Measurements from ENCODE around the gene SLC52A1. TPM values are rescaled to one million over a fixed set of nuclear protein-coding genes. Genes with fewer than 3 reads are reported as not detected.
"Not testable (repeated sequence)": the region's sequence is repeated elsewhere in the genome, so short reads cannot be mapped to it uniquely, and the experiment has no call there.

SLC52A1 gene
- polyA plus RNA-seq, 3 donors: not detected

GRCh38 chr17:5031365-5032082 is 3.7 kb downstream of the SLC52A1 start:
- peak overlapping the region; percentile 51 for H3K9ac ChIP-seq (ENCODE audit: insufficient read depth, low read length, poor library complexity, severe bottlenecking)
- peaks cover 21 to 26% of the 10 kb centered on the region in 2 donors for H3K4me1 ChIP-seq (ENCODE audit: control insufficient read depth in 1 of 2, insufficient read depth in 2 of 2, low read length in 2 of 2)
- H3K27ac ChIP-seq (ENCODE audit: low read depth in 1 of 2, low read length in 2 of 2): peak overlapping the region; percentile 71 to 87
- H3K36me3 ChIP-seq (replicated peaks in 1 of 2; ENCODE audit: control insufficient read depth in 1 of 2, insufficient read depth in 2 of 2, low read length in 2 of 2): no peaks in the 10 kb centered on the region
- peak overlapping the region; percentile 68 for H3K4me2 ChIP-seq (replicated peaks; ENCODE audit: extremely low read depth, low read length, poor library complexity, severe bottlenecking)
- no peaks in the 10 kb centered on the region for H4K20me1 ChIP-seq (ENCODE audit: insufficient read depth, low read length)
- Mint-ChIP-seq H3K27me3 (ENCODE audit: low read depth in 3 of 3) (peaks cover 13 to 31% (median 23%) of the 10 kb centered on the region in 3 donors), H3K9me3 (peaks cover 0 to 3% (median 0%) of the 10 kb centered on the region in 7 donors), H3K36me3 (no peaks in the 10 kb centered on the region), H3K4me1 (peaks cover 30% of the 10 kb centered on the region), H3K27ac (peak overlapping the region; percentile 92 to 98 (median 94)), H3K4me3 (peak overlapping the region; percentile 73 to 85)
- peaks cover 2 to 17% of the 10 kb centered on the region in 2 donors for H3K27me3 ChIP-seq (ENCODE audit: control insufficient read depth in 2 of 2, insufficient read depth in 2 of 2, low read length in 2 of 2)
- 2% methylated on average over 22 of the region's 48 CpGs for WGBS (ENCODE audit: insufficient coverage)
- intact Hi-C loops (cut with micrococcal nuclease): loop anchor here in 1 of 2 donors (2.0 to 5.0 kb wide), 2 partner anchors 31 to 34 kb away; partner anchors contain the start of genes INCA1 and KIF1C
- peak overlapping the region; percentile 71 for H2AFZ ChIP-seq (ENCODE audit: insufficient read depth, low read depth, low read length, poor library complexity, severe bottlenecking)
- no peaks in the 10 kb centered on the region for H3K9me3 ChIP-seq (replicated peaks in 1 of 2; ENCODE audit: control insufficient read depth in 1 of 2, insufficient read depth in 1 of 2, low read length in 2 of 2)
- peak; percentile 87 to 92 (median 88) for DNase-seq
- H3K79me2 ChIP-seq (ENCODE audit: insufficient read depth, low read length): no peaks in the 10 kb centered on the region
- TF ChIP-seq, protein P1, sequence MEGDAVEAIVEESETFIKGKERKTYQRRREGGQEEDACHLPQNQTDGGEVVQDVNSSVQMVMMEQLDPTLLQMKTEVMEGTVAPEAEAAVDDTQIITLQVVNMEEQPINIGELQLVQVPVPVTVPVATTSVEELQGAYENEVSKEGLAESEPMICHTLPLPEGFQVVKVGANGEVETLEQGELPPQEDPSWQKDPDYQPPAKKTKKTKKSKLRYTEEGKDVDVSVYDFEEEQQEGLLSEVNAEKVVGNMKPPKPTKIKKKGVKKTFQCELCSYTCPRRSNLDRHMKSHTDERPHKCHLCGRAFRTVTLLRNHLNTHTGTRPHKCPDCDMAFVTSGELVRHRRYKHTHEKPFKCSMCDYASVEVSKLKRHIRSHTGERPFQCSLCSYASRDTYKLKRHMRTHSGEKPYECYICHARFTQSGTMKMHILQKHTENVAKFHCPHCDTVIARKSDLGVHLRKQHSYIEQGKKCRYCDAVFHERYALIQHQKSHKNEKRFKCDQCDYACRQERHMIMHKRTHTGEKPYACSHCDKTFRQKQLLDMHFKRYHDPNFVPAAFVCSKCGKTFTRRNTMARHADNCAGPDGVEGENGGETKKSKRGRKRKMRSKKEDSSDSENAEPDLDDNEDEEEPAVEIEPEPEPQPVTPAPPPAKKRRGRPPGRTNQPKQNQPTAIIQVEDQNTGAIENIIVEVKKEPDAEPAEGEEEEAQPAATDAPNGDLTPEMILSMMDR (IDR thresholded peaks at IDR 0.05): peak; percentile 75
- peak overlapping the region in 2 of 3 experiments; percentile 27 to 64 for H3K4me3 ChIP-seq (replicated peaks in 1 of 3; ENCODE audit: low read depth in 2 of 3, low read length in 3 of 3)

DNA sequence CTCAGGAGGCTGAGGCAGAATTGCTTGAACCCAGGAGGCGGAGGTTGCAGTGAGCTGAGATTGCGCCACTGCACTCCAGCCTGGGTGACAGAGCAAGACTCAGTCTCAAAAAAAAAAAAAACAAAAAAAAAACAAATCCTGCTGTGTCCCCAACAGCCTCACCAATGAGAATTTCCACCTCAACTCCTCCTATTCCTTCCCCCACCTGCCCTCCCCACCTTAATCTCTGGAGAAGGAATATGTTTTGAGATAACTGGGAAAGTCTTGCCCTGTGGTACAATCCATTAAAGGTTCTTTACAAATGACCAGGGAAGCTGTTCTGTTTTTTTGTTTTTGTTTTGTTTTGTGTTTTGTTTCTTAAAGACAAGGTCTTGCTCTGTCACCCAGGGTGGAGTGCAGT is 5.1 kb downstream of the SLC52A1 start:
- Histone ChIP-seq H3K4me3 (replicated peaks in 1 of 3; ENCODE audit: low read depth in 2 of 3, low read length in 3 of 3) (peak overlapping the region in 1 of 3 experiments; percentile 64), H3K27ac (ENCODE audit: low read depth in 1 of 2, low read length in 2 of 2) (peak overlapping the region in 1 of 2 donors; percentile 87), H3K4me1 (ENCODE audit: control insufficient read depth in 1 of 2, insufficient read depth in 2 of 2, low read length in 2 of 2) (peaks cover 21 to 26% of the 10 kb centered on the region in 2 donors), H3K4me2 (replicated peaks; ENCODE audit: extremely low read depth, low read length, poor library complexity, severe bottlenecking) (peak overlapping the region; percentile 68), H2AFZ (ENCODE audit: insufficient read depth, low read depth, low read length, poor library complexity, severe bottlenecking) (peak overlapping the region; percentile 71)
- H3K9ac ChIP-seq (ENCODE audit: insufficient read depth, low read length, poor library complexity, severe bottlenecking); DNase-seq; H3K9me3 Mint-ChIP-seq; H4K20me1 ChIP-seq (ENCODE audit: insufficient read depth, low read length); H3K79me2 ChIP-seq (ENCODE audit: insufficient read depth, low read length); H3K36me3 Mint-ChIP-seq; H3K27me3 ChIP-seq (ENCODE audit: control insufficient read depth in 2 of 2, insufficient read depth in 2 of 2, low read length in 2 of 2); H3K9me3 ChIP-seq (replicated peaks in 1 of 2; ENCODE audit: control insufficient read depth in 1 of 2, insufficient read depth in 1 of 2, low read length in 2 of 2); H3K36me3 ChIP-seq (replicated peaks in 1 of 2; ENCODE audit: control insufficient read depth in 1 of 2, insufficient read depth in 2 of 2, low read length in 2 of 2): not testable (repeated sequence)
- Mint-ChIP-seq H3K27ac (peak overlapping the region; percentile 53 to 92 (median 82)), H3K4me3 (peak overlapping the region in 1 of 2 donors; percentile 75), H3K4me1 (peaks cover 30% of the 10 kb centered on the region), H3K27me3 (ENCODE audit: low read depth in 3 of 3) (peaks cover 8 to 18% (median 13%) of the 10 kb centered on the region in 3 donors)
- no CpG with 5 or more reads among the region's 2 CpGs for WGBS (ENCODE audit: insufficient coverage)
- intact Hi-C loops (cut with micrococcal nuclease): loop anchor here in 1 of 2 donors (2.0 to 5.0 kb wide), 2 partner anchors 33 kb away; partner anchors contain the start of genes INCA1 and KIF1C
